Measurements from ENCODE around the gene OPRL1. TPM values are rescaled to one million over a fixed set of nuclear protein-coding genes. Genes with fewer than 3 reads are reported as not detected.

Gene OPRL1
- total and polyA plus RNA-seq, 2 of the 8 experiments (the other 6 are each of a cell fraction or from before 2014, with no cell fraction given): 0.63 to 0.98 TPM

GRCh38 chr20:64100566-64100888, 20.6 kb downstream of the OPRL1 start:
- no peak overlapping the region for H3K56ac ChIP-seq (replicated peaks; ENCODE audit: insufficient read length, low read depth, low read length)
- no peak overlapping the region for H2BK5ac ChIP-seq (ENCODE audit: low read depth, low read length)
- H2BK120ac ChIP-seq (replicated peaks; ENCODE audit: low read depth, low read length): no peak overlapping the region
- H3K27ac ChIP-seq (ENCODE audit: low read depth, low read length): no peak overlapping the region
- H3K14ac ChIP-seq (ENCODE audit: insufficient read length): no peak overlapping the region
- peaks cover 0 to 8% (median 3%) of the 10 kb centered on the region in 4 experiments; a peak in 3 of 7 replicates for H3K4me1 ChIP-seq (replicated peaks in 1 of 4; ENCODE audit: control insufficient read depth in 3 of 4, insufficient read depth in 4 of 4, low read length in 3 of 4)
- WGBS, 2 experiments (ENCODE audit: extremely low coverage in 1 of 2, insufficient coverage in 1 of 2, insufficient read length in 1 of 2, insufficient replicate concordance in 2 of 2, low coverage in 1 of 2, low lambda C conversion rate in 2 of 2, missing lambda C conversion rate in 1 of 2): 76% methylated on average over 4 of the region's 4 CpGs; no CpG with 5 or more reads in 1 of the 2 experiments
- H3K36me3 ChIP-seq (ENCODE audit: control insufficient read depth in 2 of 4, insufficient read depth in 4 of 4, low read length in 3 of 4): no peaks in the 10 kb centered on the region
- H3K79me1 ChIP-seq (ENCODE audit: low read depth, low read length): no peaks in the 10 kb centered on the region; the same call in 1 of the 2 replicates
- no peak for FAIRE-seq
- no peak for DNase-seq (ENCODE audit: low read depth in 1 of 2, low spot score in 2 of 2)
- no peak overlapping the region for H3K23ac ChIP-seq (ENCODE audit: insufficient read length)
- H2BK20ac ChIP-seq (ENCODE audit: low read length): no peak overlapping the region
- no peak overlapping the region for H3K9ac ChIP-seq (replicated peaks in 1 of 4; ENCODE audit: extremely low read depth in 1 of 4, low read depth in 3 of 4, low read length in 3 of 4)
- TF ChIP-seq HDAC2 (IDR thresholded peaks at IDR 0.05; ENCODE audit: borderline replicate concordance in 1 of 2, low read depth in 2 of 2, low read length in 2 of 2) (no peak), RNF2 (IDR thresholded peaks at IDR 0.05; ENCODE audit: borderline replicate concordance, low read depth, low read length, missing control alignments, poor library complexity, severe bottlenecking) (no peak), JUND (IDR thresholded peaks at IDR 0.05; ENCODE audit: low read length) (no peak), CHD1 (IDR thresholded peaks at IDR 0.05; ENCODE audit: low read depth, low read length) (no peak), CEBPB (IDR thresholded peaks at IDR 0.05; ENCODE audit: low read depth, low read length) (no peak), ATF2 (IDR thresholded peaks at IDR 0.05; ENCODE audit: low read length) (no peak), SP1 (IDR thresholded peaks at IDR 0.05; ENCODE audit: low read depth, low read length) (no peak), KDM5A (IDR thresholded peaks at IDR 0.05; ENCODE audit: low read length) (no peak), BCL11A (IDR thresholded peaks at IDR 0.05; ENCODE audit: low read depth in 2 of 2, low read length in 2 of 2) (no peak), FOSL1 (IDR thresholded peaks at IDR 0.05; ENCODE audit: insufficient read depth, low read depth, low read length) (no peak), TBP (IDR thresholded peaks at IDR 0.05; ENCODE audit: low read depth, low read length) (no peak)
- H4K91ac ChIP-seq (replicated peaks; ENCODE audit: insufficient read length, low read length): no peak overlapping the region
- H4K8ac ChIP-seq (ENCODE audit: extremely low read depth, insufficient read depth, low read length): no peak overlapping the region
- H3K27me3 ChIP-seq (replicated peaks in 1 of 4; ENCODE audit: control insufficient read depth in 3 of 4, extremely low read depth in 1 of 4, insufficient read depth in 3 of 4, low read length in 3 of 4): peaks cover 2 to 26% (median 21%) of the 10 kb centered on the region in 4 experiments
- no peaks in the 10 kb centered on the region for H3K9me3 ChIP-seq (ENCODE audit: insufficient read depth in 2 of 2, low read depth in 1 of 2, low read length in 1 of 2)
- H3K23me2 ChIP-seq (ENCODE audit: low read depth, low read length): peaks cover 7% of the 10 kb centered on the region; the same call in 1 of the 2 replicates
- no peak overlapping the region for H2AFZ ChIP-seq (ENCODE audit: low read length)
- ChIA-PET POLR2A (ENCODE audit: partially characterized antibody) (no interaction called here), CTCF (ENCODE audit: partially characterized antibody) (interaction anchor here (1.2 to 5.0 kb wide), 4 partner anchors 9 to 172 kb away, joined by 3 to 41 read pairs (median 12); partner anchors contain the start of gene LKAAEAR1)
- H2AK5ac ChIP-seq (ENCODE audit: low read depth, low read length): no peak overlapping the region
- peaks cover 0 to 4% of the 10 kb centered on the region in 2 experiments for H4K20me1 ChIP-seq (replicated peaks in 1 of 2; ENCODE audit: control insufficient read depth in 1 of 2, insufficient read depth in 2 of 2, low read length in 2 of 2)
- no peak overlapping the region for H2BK15ac ChIP-seq (ENCODE audit: low read length)
- no peak overlapping the region for H3K18ac ChIP-seq (ENCODE audit: extremely low read depth, low read length)
- no peak overlapping the region for H3K4me2 ChIP-seq (ENCODE audit: insufficient read depth in 1 of 2, low read depth in 2 of 2, low read length in 2 of 2)
- H3K4me3 ChIP-seq (ENCODE audit: extremely low read depth in 1 of 4, insufficient read depth in 2 of 4, low read depth in 3 of 4, low read length in 4 of 4): no peak overlapping the region
- no peaks in the 10 kb centered on the region for H3K79me2 ChIP-seq (ENCODE audit: control insufficient read depth in 1 of 2, insufficient read depth in 2 of 2, low read length in 2 of 2)
- no peak overlapping the region for H3K4ac ChIP-seq (replicated peaks; ENCODE audit: insufficient read length, low read depth, low read length)
- no peak overlapping the region for H4K5ac ChIP-seq (ENCODE audit: insufficient read length, low read depth, low read length)
- no peak overlapping the region for H2BK12ac ChIP-seq (ENCODE audit: low read depth, low read length)
